NCI-H510A (cell line): ENCODE measurements around the gene CSF3.

ENCODE experiments used
- DNase-seq: peaks from one replicate; lab custom pipeline; 2025; lab: John Stamatoyannopoulos, UW

CSF3 gene

GRCh38 chr17:40015005-40015997, at the start of gene CSF3:
Gene CSF3, plus strand, starts transcription at chr17:40015440. Its CDS starts 35 bp downstream, at chr17:40015475.
- peak; percentile 66 for DNase-seq

- peak; percentile 43 for DNase-seq
These were observed 48.5 kb upstream of the CSF3 start for GRCh38 chr17:39966771-39967170.

DNA sequence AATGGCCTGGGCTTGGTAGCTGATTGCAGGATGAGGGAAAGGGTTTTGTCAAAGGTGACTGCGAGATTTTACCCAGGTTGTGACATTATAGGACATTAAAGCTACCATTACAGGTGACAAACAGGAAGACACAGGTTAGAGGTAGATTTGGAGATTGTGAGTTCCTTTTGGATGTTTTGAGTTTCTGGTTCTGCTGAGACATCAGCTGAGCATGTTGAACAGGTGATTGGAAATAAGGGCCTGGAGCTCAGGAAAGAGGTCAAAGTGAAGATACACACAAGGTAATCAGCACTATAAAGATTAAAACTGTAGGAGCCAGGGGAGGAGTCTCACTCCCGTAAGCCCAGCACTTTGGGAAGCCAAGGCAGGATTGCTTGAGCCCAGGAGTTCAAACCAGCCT, 46.5 kb upstream of the CSF3 start:
- no peak for DNase-seq

- no peak for DNase-seq
These were observed 45.9 kb upstream of the CSF3 start for GRCh38 chr17:39969375-39969774.

GRCh38 chr17:39970157-39970692, 45.0 kb upstream of the CSF3 start:
- DNase-seq = no peak

DNA sequence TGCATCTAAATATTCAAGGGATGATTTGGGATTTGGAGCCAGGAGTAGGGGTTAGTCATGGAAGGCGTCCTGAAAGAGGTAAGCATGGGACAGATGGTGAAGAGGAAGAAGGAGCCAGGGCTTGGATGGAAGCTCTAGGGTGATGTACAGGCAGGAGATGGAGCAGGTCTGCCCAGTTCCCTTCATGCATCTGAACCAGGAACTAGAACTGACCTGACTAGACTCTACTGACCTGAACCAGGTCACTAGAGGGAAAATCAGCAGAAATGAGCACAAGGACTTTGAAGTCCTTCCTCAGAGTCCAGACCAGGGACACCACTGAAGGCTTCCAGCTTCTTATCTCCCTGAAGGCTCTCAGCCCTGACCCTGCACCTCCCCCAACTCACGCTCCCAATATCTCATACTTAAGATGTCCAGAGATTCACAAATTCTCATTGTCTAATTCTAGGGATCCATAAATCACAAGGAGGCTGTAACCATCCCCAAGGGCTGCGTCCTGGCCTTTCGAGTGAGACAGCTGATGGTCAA, 44.1 kb upstream of the CSF3 start:
- no peak for DNase-seq

DNA sequence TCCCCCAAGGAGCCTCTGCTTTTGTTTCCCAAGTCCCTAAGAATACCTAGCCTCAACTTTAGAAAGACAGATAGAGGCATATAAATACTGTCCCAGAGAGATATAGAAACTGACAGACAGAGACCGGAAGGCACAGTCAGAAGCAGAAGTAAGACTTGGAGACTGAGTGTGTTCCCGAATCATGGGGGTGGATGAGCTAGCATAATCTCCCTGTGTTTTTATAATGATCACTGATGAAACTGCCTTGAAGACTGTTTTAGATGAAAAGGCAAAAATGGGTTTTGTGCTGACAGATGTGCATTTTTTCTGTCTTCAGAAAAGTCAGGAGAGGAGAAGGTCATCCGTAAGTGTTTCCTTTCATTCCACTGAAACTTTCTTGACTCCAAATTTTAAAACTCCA, 43.0 kb upstream of the CSF3 start:
- DNase-seq = no peak

DNA sequence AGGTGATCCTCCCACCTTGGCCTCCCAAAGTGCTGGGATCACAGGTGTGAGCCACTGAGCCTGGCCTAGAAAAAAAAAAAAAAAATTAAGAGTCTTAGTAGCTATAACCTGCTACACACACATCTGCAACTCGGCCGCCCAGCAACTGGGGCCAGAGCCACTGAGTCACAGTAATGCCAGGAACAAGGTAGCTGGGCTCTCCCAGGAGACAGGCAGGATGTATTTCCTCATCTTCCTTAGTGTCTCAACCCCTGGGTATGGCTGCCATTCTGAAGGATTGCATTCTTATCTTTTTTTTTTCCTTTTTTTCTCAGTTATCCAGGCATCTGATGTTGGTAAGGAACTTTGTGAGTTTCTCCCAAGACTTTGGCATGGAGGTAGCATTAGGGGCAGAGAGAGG, 41.7 kb upstream of the CSF3 start:
- DNase-seq = no peak

GRCh38 chr17:39974433-39974832, 40.8 kb upstream of the CSF3 start:
- no peak for DNase-seq

DNA sequence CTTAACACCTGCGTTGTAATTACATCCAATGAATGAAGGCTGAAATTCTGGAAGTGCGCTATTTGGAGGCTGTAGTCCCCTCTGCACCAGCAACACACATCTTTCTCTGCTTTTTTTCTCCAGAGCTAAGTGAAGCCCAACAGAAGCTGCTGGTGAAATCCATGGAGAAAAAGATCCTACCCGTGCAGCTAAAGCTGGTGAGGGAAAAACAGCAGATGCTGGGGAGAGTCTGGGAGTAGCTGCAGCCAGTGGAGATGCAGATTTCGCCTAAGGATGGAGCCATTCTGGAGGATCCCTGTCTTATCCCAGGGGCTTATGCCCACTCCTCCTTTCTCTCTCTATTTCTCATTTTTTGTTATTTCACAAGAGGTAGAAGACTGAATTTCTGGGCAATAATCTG, 39.4 kb upstream of the CSF3 start:
- no peak for DNase-seq

DNA sequence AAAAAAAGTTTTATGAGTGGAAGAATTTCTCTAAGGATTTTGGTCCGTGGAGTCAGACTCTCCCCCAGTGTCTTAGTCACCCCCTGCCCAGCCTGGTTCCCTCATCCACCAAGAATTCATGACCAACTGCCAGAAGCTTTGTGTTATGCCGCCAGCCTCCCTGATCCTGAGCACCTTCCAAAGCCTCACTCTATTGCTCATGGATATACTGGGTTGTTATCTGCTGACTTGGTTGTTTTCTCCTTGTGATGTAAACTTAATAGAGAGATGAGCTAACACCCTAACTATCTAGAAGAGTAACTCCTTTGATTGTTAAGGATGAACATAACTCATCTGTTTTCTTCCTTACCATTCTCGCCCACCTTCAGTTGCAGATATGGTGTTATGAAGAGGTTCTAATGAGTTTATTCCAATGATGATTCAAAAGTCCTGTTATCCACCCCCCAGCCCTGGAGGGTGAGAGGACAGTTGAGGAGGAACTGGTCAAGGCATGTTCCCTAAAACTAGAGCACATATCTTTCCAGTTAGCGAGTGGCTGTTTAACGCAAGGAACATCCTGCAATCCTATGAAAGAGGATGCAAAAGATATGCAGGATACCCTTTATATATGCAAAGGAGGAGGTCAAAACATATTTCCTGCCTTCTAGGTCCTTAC, 36.1 kb upstream of the CSF3 start:
- DNase-seq = no peak

DNA sequence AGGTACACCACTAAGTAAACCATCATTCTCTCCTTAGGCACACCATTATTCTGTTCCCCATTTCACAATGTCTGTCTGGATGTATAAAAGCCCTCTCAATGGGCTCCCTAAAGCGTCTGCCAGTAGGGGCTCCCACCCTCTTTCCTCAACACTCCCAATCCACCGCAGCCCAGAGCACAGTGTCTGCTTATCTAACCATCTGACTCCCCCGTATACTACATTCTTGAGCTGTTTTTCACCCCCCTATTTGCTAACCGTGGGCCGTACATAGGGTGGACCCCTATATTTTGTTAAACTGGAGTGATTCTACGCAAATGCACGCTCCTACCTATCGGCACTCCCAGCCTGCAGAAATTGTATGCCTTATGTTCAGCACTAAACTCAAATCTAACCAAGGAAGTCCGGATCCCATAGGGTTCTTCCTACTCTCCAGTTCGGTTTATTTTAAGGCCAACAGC, 35.3 kb upstream of the CSF3 start:
- DNase-seq = no peak

DNA sequence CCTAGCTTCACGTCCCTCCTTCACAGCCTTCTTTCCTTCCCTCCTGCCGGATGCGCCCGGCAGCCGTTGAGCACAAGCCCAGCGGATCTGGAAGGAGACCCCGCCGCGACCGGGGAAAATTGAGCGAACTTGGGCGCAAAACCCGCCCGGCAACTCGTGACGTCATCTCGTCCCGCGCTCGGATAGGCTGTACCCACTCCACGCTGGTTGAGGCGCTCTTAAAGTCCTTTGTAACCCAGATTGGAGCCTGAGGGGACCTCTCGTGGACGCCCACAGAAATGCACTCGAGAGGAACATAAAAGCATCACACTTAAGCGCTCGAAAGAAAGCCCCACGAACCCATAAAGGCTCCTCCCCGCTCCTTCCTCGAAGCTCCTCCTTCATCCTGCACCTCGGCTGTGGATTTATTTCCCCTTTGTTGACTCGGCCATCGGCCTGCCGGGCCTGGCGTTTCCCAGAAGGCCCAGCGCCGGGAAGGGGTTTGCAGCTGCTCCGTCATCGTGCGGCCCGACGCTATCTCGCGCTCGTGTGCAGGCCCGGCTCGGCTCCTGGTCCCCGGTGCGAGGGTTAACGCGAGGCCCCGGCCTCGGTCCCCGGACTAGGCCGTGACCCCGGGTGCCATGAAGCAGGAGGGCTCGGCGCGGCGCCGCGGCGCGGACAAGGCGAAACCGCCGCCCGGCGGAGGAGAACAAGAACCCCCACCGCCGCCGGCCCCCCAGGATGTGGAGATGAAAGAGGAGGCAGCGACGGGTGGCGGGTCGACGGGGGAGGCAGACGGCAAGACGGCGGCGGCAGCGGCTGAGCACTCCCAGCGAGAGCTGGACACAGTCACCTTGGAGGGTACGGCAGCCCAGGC, 34.7 kb upstream of the CSF3 start, which contains the start of gene PSMD3:
Gene PSMD3 (plus strand): TSS at position 457 of the 856 bp plus-strand sequence. CDS start 164 bp downstream, at position 621.
- peak; percentile 98 for DNase-seq

- DNase-seq = no peak
These were observed 34.0 kb upstream of the CSF3 start for GRCh38 chr17:39981207-39981741.

GRCh38 chr17:39981766-39982375, 33.4 kb upstream of the CSF3 start:
- no peak for DNase-seq

GRCh38 chr17:39988206-39988810, 26.9 kb upstream of the CSF3 start:
- no peak for DNase-seq

GRCh38 chr17:39994448-39994847, 20.8 kb upstream of the CSF3 start:
- no peak for DNase-seq

DNA sequence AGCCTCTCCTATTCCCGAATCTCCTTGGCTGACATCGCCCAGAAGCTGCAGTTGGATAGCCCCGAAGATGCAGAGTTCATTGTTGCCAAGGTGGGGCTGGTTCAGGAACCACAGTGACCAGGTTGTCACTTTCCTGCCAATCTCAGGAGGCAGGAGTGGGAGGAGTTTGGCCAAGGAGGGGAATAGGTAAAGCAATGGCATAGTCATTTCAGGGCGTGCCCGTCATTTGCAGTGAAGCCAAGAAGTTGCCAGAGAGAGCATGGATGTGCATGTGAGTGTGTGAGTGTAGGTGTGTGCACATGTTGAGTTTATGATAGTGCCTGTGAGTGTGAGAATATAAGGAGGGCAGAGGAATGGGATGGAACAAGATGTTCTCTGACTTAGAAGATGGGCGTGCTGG, 19.8 kb upstream of the CSF3 start:
- DNase-seq = no peak

DNA sequence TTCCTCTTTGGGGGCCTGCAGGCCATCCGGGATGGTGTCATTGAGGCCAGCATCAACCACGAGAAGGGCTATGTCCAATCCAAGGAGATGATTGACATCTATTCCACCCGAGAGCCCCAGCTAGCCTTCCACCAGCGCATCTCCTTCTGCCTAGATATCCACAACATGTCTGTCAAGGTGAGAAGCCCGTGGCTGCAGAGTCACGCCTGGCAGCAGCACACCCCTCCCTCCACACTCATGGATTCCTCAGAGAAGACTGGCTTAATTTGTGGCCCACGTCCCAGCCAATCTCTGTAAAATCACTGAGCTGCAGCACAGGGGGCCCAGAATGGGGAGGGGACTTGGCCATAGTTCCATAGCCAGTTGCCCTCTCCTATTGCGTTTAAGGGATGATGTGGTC, 19.1 kb upstream of the CSF3 start:
- DNase-seq = no peak

GRCh38 chr17:39996800-39997199, 18.4 kb upstream of the CSF3 start:
- DNase-seq = no peak
